MG63 (cell line): ENCODE data around the gene SGK2. TPM values are rescaled to one million over a fixed set of nuclear protein-coding genes. Genes with fewer than 3 reads are reported as not detected.

ENCODE experiments used
- DNase-seq: peaks from one replicate; pipeline ENCODE4 v3.0.0-alpha.2; 2020
- H3K27me3 ChIP-seq: fragments of 250-450 bp; sonication (Bioruptor Pico); 2 replicates; pipeline ENCODE4 v1.5.1; 2020; ENCODE audit warnings: mild to moderate bottlenecking, moderate library complexity
- H3K36me3 ChIP-seq: fragments of 250-450 bp; sonication (Bioruptor Pico); 2 replicates; pipeline ENCODE4 v1.5.1; 2020; ENCODE audit warnings: mild to moderate bottlenecking, moderate library complexity
- H3K4me3 ChIP-seq: fragments of 250-450 bp; sonication (Bioruptor Pico); 2 replicates; pipeline ENCODE4 v1.5.1; 2020; ENCODE audit warnings: mild to moderate bottlenecking, moderate library complexity
- H3K9me3 ChIP-seq: fragments of 250-450 bp; sonication (Bioruptor Pico); 2 replicates; pipeline ENCODE4 v1.5.1; 2020; ENCODE audit warnings: mild to moderate bottlenecking, moderate library complexity
- total RNA-seq: library from RNA; depleted of rRNA; stranded (reverse); fragments of >200 nt; shearing (Covaris generic); gene quantifications from 2 replicates; pipeline ENCODE4 v1.2.3, GENCODE V29; 2014; ENCODE audit warnings: low replicate concordance

Gene SGK2
- total RNA-seq, 1 experiment from 2014 or later, result 0.72 TPM

- Histone ChIP-seq H3K9me3 (peaks cover 7% of the 10 kb centered on the region; the same call in 1 of the 2 replicates), H3K36me3 (no peaks in the 10 kb centered on the region), H3K4me3 (no peak overlapping the region), H3K27me3 (no peaks in the 10 kb centered on the region)
- DNase-seq, result no peak
These were observed 12.8 kb upstream of the SGK2 start for GRCh38 chr20:43545837-43546578.

GRCh38 chr20:43548273-43548880 is 10.4 kb upstream of the SGK2 start:
- DNase-seq, result no peak
- Histone ChIP-seq H3K4me3 (no peak overlapping the region), H3K9me3 (peaks cover 5% of the 10 kb centered on the region; the same call in 1 of the 2 replicates), H3K36me3 (no peaks in the 10 kb centered on the region), H3K27me3 (no peaks in the 10 kb centered on the region)

- no peak for DNase-seq
- H3K4me3 ChIP-seq, result no peak overlapping the region
- H3K9me3 ChIP-seq, result peaks cover 5% of the 10 kb centered on the region; the same call in 1 of the 2 replicates
- H3K27me3 ChIP-seq, result no peaks in the 10 kb centered on the region
- H3K36me3 ChIP-seq, result no peaks in the 10 kb centered on the region
These were observed 9.3 kb upstream of the SGK2 start for GRCh38 chr20:43549416-43550065.

GRCh38 chr20:43550456-43550855 is 8.4 kb upstream of the SGK2 start:
- Histone ChIP-seq H3K27me3 (no peaks in the 10 kb centered on the region), H3K9me3 (peaks cover 5% of the 10 kb centered on the region; the same call in 1 of the 2 replicates), H3K36me3 (no peaks in the 10 kb centered on the region), H3K4me3 (no peak overlapping the region)
- no peak for DNase-seq

- H3K4me3 ChIP-seq, result no peak overlapping the region
- H3K9me3 ChIP-seq, result no peaks in the 10 kb centered on the region
- no peak for DNase-seq
- no peaks in the 10 kb centered on the region for H3K27me3 ChIP-seq
- H3K36me3 ChIP-seq, result no peaks in the 10 kb centered on the region
These were observed 4.5 kb upstream of the SGK2 start for GRCh38 chr20:43554369-43554768.

GRCh38 chr20:43559147-43559987 is 540 bp downstream of the SGK2 start:
- H3K4me3 ChIP-seq, result no peak overlapping the region
- no peaks in the 10 kb centered on the region for H3K36me3 ChIP-seq
- no peaks in the 10 kb centered on the region for H3K9me3 ChIP-seq
- no peak for DNase-seq
- H3K27me3 ChIP-seq, result no peaks in the 10 kb centered on the region

GRCh38 chr20:43560974-43561373 is 2.1 kb downstream of the SGK2 start:
- Histone ChIP-seq H3K36me3 (no peaks in the 10 kb centered on the region), H3K4me3 (no peak overlapping the region), H3K9me3 (no peaks in the 10 kb centered on the region), H3K27me3 (no peaks in the 10 kb centered on the region)
- DNase-seq, result no peak

- H3K4me3 ChIP-seq, result no peak overlapping the region
- H3K36me3 ChIP-seq, result no peaks in the 10 kb centered on the region
- DNase-seq, result no peak
- H3K9me3 ChIP-seq, result no peaks in the 10 kb centered on the region
- H3K27me3 ChIP-seq, result no peaks in the 10 kb centered on the region
These were observed 4.6 kb downstream of the SGK2 start for GRCh38 chr20:43563429-43563828.

GRCh38 chr20:43563991-43564390 is 5.2 kb downstream of the SGK2 start:
- DNase-seq, result no peak
- no peak overlapping the region for H3K4me3 ChIP-seq
- no peaks in the 10 kb centered on the region for H3K9me3 ChIP-seq
- H3K36me3 ChIP-seq, result no peaks in the 10 kb centered on the region
- H3K27me3 ChIP-seq, result no peaks in the 10 kb centered on the region

- H3K27me3 ChIP-seq, result no peaks in the 10 kb centered on the region
- no peaks in the 10 kb centered on the region for H3K36me3 ChIP-seq
- no peak overlapping the region for H3K4me3 ChIP-seq
- no peak for DNase-seq
- no peaks in the 10 kb centered on the region for H3K9me3 ChIP-seq
These were observed 5.6 kb downstream of the SGK2 start for GRCh38 chr20:43564455-43564854.

GRCh38 chr20:43564993-43565757 is 6.3 kb downstream of the SGK2 start:
- Histone ChIP-seq H3K4me3 (no peak overlapping the region), H3K36me3 (no peaks in the 10 kb centered on the region), H3K9me3 (no peaks in the 10 kb centered on the region), H3K27me3 (no peaks in the 10 kb centered on the region)
- DNase-seq, result no peak

- DNase-seq, result no peak
- Histone ChIP-seq H3K4me3 (no peak overlapping the region), H3K27me3 (no peaks in the 10 kb centered on the region), H3K9me3 (no peaks in the 10 kb centered on the region), H3K36me3 (no peaks in the 10 kb centered on the region)
These were observed 6.9 kb downstream of the SGK2 start for GRCh38 chr20:43565758-43566104.

GRCh38 chr20:43567477-43567876 is 8.7 kb downstream of the SGK2 start:
- no peaks in the 10 kb centered on the region for H3K27me3 ChIP-seq
- H3K4me3 ChIP-seq, result no peak overlapping the region
- H3K36me3 ChIP-seq, result no peaks in the 10 kb centered on the region
- DNase-seq, result no peak
- H3K9me3 ChIP-seq, result no peaks in the 10 kb centered on the region

GRCh38 chr20:43568706-43569105 is 9.9 kb downstream of the SGK2 start:
- Histone ChIP-seq H3K9me3 (no peaks in the 10 kb centered on the region), H3K27me3 (no peaks in the 10 kb centered on the region), H3K4me3 (no peak overlapping the region), H3K36me3 (no peaks in the 10 kb centered on the region)
- DNase-seq, result no peak

GRCh38 chr20:43569282-43569681 is 10.5 kb downstream of the SGK2 start:
- no peaks in the 10 kb centered on the region for H3K36me3 ChIP-seq
- no peaks in the 10 kb centered on the region for H3K27me3 ChIP-seq
- H3K9me3 ChIP-seq, result no peaks in the 10 kb centered on the region
- no peak overlapping the region for H3K4me3 ChIP-seq
- DNase-seq, result no peak

- Histone ChIP-seq H3K4me3 (no peak overlapping the region), H3K9me3 (no peaks in the 10 kb centered on the region)
- no peak for DNase-seq
These were observed 11.7 kb downstream of the SGK2 start for GRCh38 chr20:43570496-43570895.

More at GRCh38 chr20:43570496-43570895, 11.7 kb downstream of the SGK2 start:
- no peaks in the 10 kb centered on the region for H3K27me3 ChIP-seq
- H3K36me3 ChIP-seq, result no peaks in the 10 kb centered on the region
